ENCODE results near the gene NYAP2. TPM values are rescaled to one million over a fixed set of nuclear protein-coding genes. Genes with fewer than 3 reads are reported as not detected.

Gene NYAP2
- total and polyA plus RNA-seq, 10 of the 15 experiments (the other 5 are each of a cell fraction or from before 2014, with no cell fraction given): 0.03 TPM; not detected in 9

GRCh38 chr2:225502971-225503370, 103.5 kb downstream of the NYAP2 start:
- no peak overlapping the region for H2AFZ ChIP-seq (ENCODE audit: control insufficient read depth, low read depth, low read length)
- CTCF ChIA-PET: interaction anchor here (0.7 kb wide), 1 partner anchor 444 kb away, joined by 3 read pairs; no protein-coding TSS in a partner anchor
- WGBS (ENCODE audit: insufficient coverage, insufficient replicate concordance, low lambda C conversion rate, missing lambda C conversion rate): 5% methylated on average over 1 of the region's 1 CpG
- H3K9ac ChIP-seq (ENCODE audit: control insufficient read depth, insufficient read depth, low read length): no peak overlapping the region
- FAIRE-seq (no peak), DNase-seq (ENCODE audit: low read depth, low spot score) (no peak), ATAC-seq (no peak)
- H3K4me1 ChIP-seq (ENCODE audit: control insufficient read depth, insufficient read depth, low read length): no peaks in the 10 kb centered on the region
- no peak overlapping the region for H3K27ac ChIP-seq (ENCODE audit: control insufficient read depth, insufficient read depth)
- no peaks in the 10 kb centered on the region for H3K9me3 ChIP-seq (replicated peaks; ENCODE audit: control insufficient read depth, insufficient read depth, low read length)
- no peaks in the 10 kb centered on the region for H3K79me2 ChIP-seq (ENCODE audit: control insufficient read depth, insufficient read depth, low read length)
- RAD21 ChIA-PET (ENCODE audit: unreplicated experiment): no interaction called here
- H4K20me1 ChIP-seq (ENCODE audit: control insufficient read depth, insufficient read depth): no peaks in the 10 kb centered on the region
- POLR2A ChIA-PET: no interaction called here
- intact Hi-C loops (cut with micrococcal nuclease; ENCODE audit: unreplicated experiment) (no loop called here), in situ Hi-C loops (cut with MboI) (no loop called here)
- no peaks in the 10 kb centered on the region for H3K27me3 ChIP-seq (replicated peaks in 1 of 2; ENCODE audit: control insufficient read depth in 2 of 2, insufficient read depth in 2 of 2, low read length in 1 of 2)
- H3K36me3 ChIP-seq (ENCODE audit: control insufficient read depth in 2 of 2, insufficient read depth in 2 of 2, low read length in 1 of 2): no peaks in the 10 kb centered on the region
- SMC1A ChIA-PET (ENCODE audit: uncharacterized antibody, unreplicated experiment): no interaction called here
- BruUV-seq (replicated peaks): no TSS peak
- no peak for TF ChIP-seq SMAD5 (IDR thresholded peaks at IDR 0.05; ENCODE audit: low read depth)
- no peak for TF ChIP-seq MYB (IDR thresholded peaks at IDR 0.05; ENCODE audit: borderline replicate concordance, low read depth, low read length)
- no peak for TF ChIP-seq MLLT1 (IDR thresholded peaks at IDR 0.05)
- TF ChIP-seq TCF7 (IDR thresholded peaks at IDR 0.05; ENCODE audit: borderline replicate concordance): no peak
- no peak for TF ChIP-seq ZZZ3 (IDR thresholded peaks at IDR 0.05; ENCODE audit: control insufficient read depth, insufficient read length, low read depth)
- TF ChIP-seq RAD21 (IDR thresholded peaks at IDR 0.05; ENCODE audit: insufficient read depth, low read depth, low read length): no peak
- TF ChIP-seq ATF7 (IDR thresholded peaks at IDR 0.05; ENCODE audit: low read depth): no peak
- TF ChIP-seq NFYA (IDR thresholded peaks at IDR 0.05; ENCODE audit: borderline replicate concordance, low read depth, low read length): no peak
- no peak for TF ChIP-seq ATF3 (IDR thresholded peaks at IDR 0.05; ENCODE audit: borderline replicate concordance, extremely low read depth, low read depth, low read length)
- no peak for TF ChIP-seq MEF2B (IDR thresholded peaks at IDR 0.05; ENCODE audit: partially characterized antibody, poor library complexity, severe bottlenecking)
- no peak for TF ChIP-seq MYC (IDR thresholded peaks at IDR 0.05; ENCODE audit: insufficient read depth, insufficient read length, insufficient replicate concordance, low read length, severe bottlenecking)
- no peak for TF ChIP-seq SUPT20H (IDR thresholded peaks at IDR 0.05; ENCODE audit: borderline replicate concordance, control insufficient read depth, low read depth, low read length)
- no peak for TF ChIP-seq BCL3 (IDR thresholded peaks at IDR 0.05; ENCODE audit: borderline replicate concordance, insufficient read depth, low read depth, low read length, poor library complexity, severe bottlenecking)
- no peak overlapping the region for H3K4me3 ChIP-seq
- no peak overlapping the region for H3K4me2 ChIP-seq (ENCODE audit: control insufficient read depth, insufficient read depth)

Data from GM12878 (cell line).